ENCODE results near the gene TAS2R19.

DNA sequence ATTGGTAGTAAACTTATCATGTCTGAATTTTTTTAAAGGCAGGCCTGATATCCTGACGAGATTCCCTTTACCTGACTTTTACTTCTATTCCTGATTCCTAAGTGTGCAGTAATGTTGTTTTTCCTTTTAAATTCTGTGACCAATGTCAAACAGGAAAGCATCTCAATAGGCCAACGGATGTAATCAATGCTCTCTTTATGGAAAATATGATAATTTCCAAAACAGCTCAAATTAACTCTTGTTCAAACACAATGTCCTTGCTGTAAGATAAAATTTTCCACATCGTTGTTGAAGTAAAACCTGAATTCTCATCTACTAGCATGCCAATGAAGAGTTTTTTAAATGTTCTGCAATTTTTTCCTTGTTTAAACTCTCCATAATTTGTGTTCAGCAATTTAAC lies 16.8 kb upstream of the TAS2R19 start:
- TF ChIP-seq CTCF (IDR thresholded peaks at IDR 0.05) (no peak), EP300 (IDR thresholded peaks at IDR 0.05) (no peak)

Data from gastroesophageal sphincter (tissue), 3 donors.